22Rv1 (cell line): ENCODE measurements around the gene AKR7A2.

ENCODE experiments used
- CTCF ChIP-seq: fragments of 450-650 bp; IDR thresholded peaks from 2 replicates; pipeline ENCODE4 v1.5.1; 2017; ENCODE audit warnings: mild to moderate bottlenecking
- ZFX ChIP-seq: fragments of 450-650 bp; IDR thresholded peaks from 2 replicates; pipeline ENCODE4 v1.6.1; 2017; ENCODE audit warnings: antibody characterized with exemption, borderline replicate concordance

DNA sequence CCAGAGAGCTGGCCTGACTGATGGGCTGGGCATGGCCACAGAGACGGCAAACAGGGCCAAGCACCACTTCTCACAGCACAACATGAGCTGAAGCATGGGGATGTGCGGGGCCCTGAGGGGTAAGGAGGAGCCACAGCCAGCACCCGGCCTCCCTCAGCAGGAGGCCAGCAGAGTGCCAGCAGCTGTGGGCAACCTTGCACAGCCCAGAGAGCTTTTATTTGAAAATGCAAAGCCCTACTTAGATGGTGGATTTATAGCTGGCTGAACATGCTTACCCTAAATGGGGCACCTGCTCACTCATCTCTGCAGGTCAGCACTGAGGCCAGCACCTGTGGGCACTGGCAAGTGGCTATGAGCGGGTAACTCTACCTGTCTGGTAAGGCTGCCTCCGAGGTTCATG is 44.3 kb upstream of the AKR7A2 start:
- TF ChIP-seq CTCF: no peak
- TF ChIP-seq ZFX: no peak
